Prostate gland (tissue), 2 donors: ENCODE measurements around the gene RPS10.

ENCODE experiments used
- POLR2A ChIP-seq: fragments of 450-650 bp; IDR thresholded peaks from one replicate; pipeline ENCODE4 v1.6.1; 2016; ENCODE audit warnings: antibody characterized with exemption, mild to moderate bottlenecking
- TF ChIP-seq, protein P1 (sequence below), 4 experiments: fragments of 200-600 bp in 2 of 4; fragments of 450-650 bp in 2 of 4; sonication (generic) in 2 of 4; IDR thresholded peaks; 1 replicate in 3 of 4; 2 replicates in 1 of 4; pipeline ENCODE4 v1.5.1; 2016 to 2019; ENCODE audit warnings: antibody characterized with exemption in 4 of 4, mild to moderate bottlenecking in 2 of 4, moderate library complexity in 2 of 4

DNA sequence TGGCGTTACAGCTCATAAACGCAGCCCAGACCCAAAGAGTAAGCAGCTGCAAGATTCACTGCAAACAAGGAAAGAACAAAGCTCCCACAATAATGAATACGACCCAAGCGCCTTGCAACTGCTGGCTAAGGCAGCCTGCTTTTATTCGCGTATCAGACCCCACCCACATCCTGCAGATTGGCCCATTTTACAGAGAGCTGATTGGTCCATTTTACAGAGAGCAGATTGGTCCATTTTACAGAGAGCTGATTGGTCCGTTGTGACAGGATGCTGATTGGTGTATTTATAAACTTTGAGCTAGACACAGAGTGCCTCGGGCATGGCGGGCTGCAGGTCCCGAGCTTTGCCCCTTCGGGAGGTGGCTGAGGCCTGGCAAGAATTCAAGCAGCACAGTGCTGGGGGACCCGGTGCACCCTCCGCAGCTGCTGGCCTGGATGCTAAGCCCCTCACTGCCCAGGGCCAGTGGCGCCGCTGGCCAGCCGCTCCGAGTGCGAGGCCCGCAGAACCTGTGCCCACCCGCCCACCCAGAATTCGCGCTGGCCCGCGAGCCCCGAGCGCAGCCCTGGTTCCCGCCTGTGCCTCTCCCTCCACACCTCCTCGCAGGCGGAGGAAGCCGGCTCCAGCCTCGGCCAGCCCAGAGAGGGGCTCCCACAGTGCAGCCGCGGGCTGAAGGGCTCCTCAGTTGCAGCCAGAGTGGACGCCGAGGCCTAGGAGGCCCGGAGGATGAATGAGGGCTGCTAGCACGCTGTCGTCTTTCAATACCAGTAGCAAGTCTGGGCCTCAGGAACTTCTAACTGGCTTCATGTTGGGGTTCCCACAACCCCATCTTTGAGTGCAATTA lies 11.2 kb upstream of the RPS10 start:
- TF ChIP-seq, protein P1, sequence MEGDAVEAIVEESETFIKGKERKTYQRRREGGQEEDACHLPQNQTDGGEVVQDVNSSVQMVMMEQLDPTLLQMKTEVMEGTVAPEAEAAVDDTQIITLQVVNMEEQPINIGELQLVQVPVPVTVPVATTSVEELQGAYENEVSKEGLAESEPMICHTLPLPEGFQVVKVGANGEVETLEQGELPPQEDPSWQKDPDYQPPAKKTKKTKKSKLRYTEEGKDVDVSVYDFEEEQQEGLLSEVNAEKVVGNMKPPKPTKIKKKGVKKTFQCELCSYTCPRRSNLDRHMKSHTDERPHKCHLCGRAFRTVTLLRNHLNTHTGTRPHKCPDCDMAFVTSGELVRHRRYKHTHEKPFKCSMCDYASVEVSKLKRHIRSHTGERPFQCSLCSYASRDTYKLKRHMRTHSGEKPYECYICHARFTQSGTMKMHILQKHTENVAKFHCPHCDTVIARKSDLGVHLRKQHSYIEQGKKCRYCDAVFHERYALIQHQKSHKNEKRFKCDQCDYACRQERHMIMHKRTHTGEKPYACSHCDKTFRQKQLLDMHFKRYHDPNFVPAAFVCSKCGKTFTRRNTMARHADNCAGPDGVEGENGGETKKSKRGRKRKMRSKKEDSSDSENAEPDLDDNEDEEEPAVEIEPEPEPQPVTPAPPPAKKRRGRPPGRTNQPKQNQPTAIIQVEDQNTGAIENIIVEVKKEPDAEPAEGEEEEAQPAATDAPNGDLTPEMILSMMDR (IDR thresholded peaks at IDR 0.05): no peak
- no peak for TF ChIP-seq POLR2A
